B cell (primary cell): ENCODE measurements around the gene EZH2.

ENCODE experiments used
- CTCF ChIP-seq: fragments of 200-600 bp; IDR thresholded peaks from one replicate; pipeline ENCODE4 v1.8.0; 2022; ENCODE audit warnings: antibody characterized with exemption, mild to moderate bottlenecking
- EZH2 ChIP-seq: IDR thresholded peaks from 2 replicates; pipeline ENCODE4 v1.6.1; 2012; ENCODE audit warnings: borderline replicate concordance, low read depth, mild to moderate bottlenecking, moderate library complexity, low read length; ENCODE audit not compliant: insufficient read depth, poor library complexity, severe bottlenecking

- TF ChIP-seq CTCF (no peak), EZH2 (no peak)
Observed at GRCh38 chr7:148799893-148800555, 84.1 kb downstream of the EZH2 start.
